ENCODE measurements around the gene SPDYE16.
"Not testable (repeated sequence)": the region's sequence is repeated elsewhere in the genome, so short reads cannot be mapped to it uniquely, and the experiment has no call there.

SPDYE16 gene

GRCh38 chr7:76543197-76543596 is at the start of gene SPDYE16:
TSS of gene SPDYE16 (minus strand) at chr7:76543297. CDS start at chr7:76541459, 1,838 bp downstream.
- H3K27me3 ChIP-seq (ENCODE audit: control insufficient read depth in 5 of 5, insufficient read depth in 4 of 5, low read length in 5 of 5); H3K4me1 ChIP-seq (ENCODE audit: control insufficient read depth in 5 of 5, insufficient read depth in 5 of 5, low read length in 5 of 5); H3K4me3 ChIP-seq (ENCODE audit: low read depth in 1 of 5, low read length in 5 of 5); H3K9me3 ChIP-seq (ENCODE audit: control insufficient read depth in 5 of 5, low read length in 5 of 5); H3K27ac ChIP-seq (ENCODE audit: low read depth, low read length); H3K36me3 ChIP-seq (ENCODE audit: control insufficient read depth in 5 of 5, insufficient read depth in 5 of 5, low read length in 5 of 5); H3K9ac ChIP-seq (ENCODE audit: low read length in 5 of 5): not testable (repeated sequence)

DNA sequence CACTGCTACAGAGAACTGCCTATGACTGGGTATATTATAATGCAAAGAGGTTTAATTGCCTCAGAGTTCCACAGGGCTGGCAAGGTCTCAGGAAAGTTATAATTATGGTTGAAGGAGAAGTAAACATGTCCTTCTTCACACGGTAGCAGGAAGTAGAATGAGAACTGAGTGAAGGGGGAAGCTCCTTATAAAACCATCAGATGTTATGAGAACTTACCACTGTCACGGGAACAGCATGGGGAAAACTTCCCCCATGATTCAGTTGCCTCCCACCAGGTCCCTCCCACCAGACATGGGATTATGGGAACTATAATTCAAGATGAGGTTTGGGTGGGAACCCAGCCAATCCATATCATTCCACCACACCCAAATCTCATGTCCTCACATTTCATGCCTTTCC is 49.6 kb upstream of the SPDYE16 start:
- peaks cover 0 to 12% (median 0%) of the 10 kb centered on the region in 5 donors for H3K4me1 ChIP-seq (ENCODE audit: control insufficient read depth in 5 of 5, insufficient read depth in 5 of 5, low read length in 5 of 5)

DNA sequence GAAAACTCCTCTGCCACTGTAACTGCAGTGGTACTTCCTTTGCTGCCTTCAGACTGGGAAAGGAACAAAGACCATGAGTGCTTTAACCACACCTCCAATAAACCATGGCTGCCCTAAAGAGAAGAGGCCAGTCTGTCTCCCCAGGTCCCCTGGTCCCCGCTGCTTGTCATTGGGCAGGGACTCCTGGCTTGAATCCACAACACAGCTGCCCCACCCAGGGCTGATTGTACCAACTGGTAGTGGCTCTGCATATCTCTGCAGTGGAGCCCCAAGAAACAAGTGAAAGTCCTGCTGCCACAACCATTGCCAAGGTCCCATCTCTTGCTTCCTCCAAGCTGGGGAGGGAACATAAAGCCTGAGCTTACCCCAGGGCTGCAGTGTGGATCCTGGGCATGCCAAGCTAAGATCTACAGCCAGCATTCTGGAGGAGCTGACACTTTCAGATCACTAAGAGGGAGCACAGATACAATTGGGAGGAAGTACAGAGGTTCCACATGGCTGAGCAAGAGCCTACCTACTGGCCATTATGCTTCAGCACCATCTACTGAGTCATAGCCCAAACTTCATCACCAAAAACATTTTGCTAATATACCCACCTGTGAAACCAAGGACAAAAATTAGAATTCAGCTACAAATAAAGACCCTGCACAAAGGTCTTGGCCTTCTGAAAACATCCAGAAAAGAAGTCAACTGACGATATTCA is 48.7 kb upstream of the SPDYE16 start:
- H3K4me1 ChIP-seq (ENCODE audit: control insufficient read depth in 5 of 5, insufficient read depth in 5 of 5, low read length in 5 of 5) = peaks cover 0 to 14% (median 0%) of the 10 kb centered on the region in 5 donors
- not testable (repeated sequence) for H3K27me3 ChIP-seq (ENCODE audit: control insufficient read depth in 5 of 5, insufficient read depth in 4 of 5, low read length in 5 of 5); H3K4me3 ChIP-seq (ENCODE audit: low read depth in 1 of 5, low read length in 5 of 5); H3K9me3 ChIP-seq (ENCODE audit: control insufficient read depth in 5 of 5, low read length in 5 of 5); H3K9ac ChIP-seq (ENCODE audit: low read length in 5 of 5); H3K36me3 ChIP-seq (ENCODE audit: control insufficient read depth in 5 of 5, insufficient read depth in 5 of 5, low read length in 5 of 5); H3K27ac ChIP-seq (ENCODE audit: low read depth, low read length)

More for the DNA sequence above, 49.6 kb upstream of the SPDYE16 start:
- not testable (repeated sequence) for H3K9me3 ChIP-seq (ENCODE audit: control insufficient read depth in 5 of 5, low read length in 5 of 5); H3K36me3 ChIP-seq (ENCODE audit: control insufficient read depth in 5 of 5, insufficient read depth in 5 of 5, low read length in 5 of 5); H3K27ac ChIP-seq (ENCODE audit: low read depth, low read length); H3K4me3 ChIP-seq (ENCODE audit: low read depth in 1 of 5, low read length in 5 of 5); H3K9ac ChIP-seq (ENCODE audit: low read length in 5 of 5); H3K27me3 ChIP-seq (ENCODE audit: control insufficient read depth in 5 of 5, insufficient read depth in 4 of 5, low read length in 5 of 5)

- not testable (repeated sequence) for H3K36me3 ChIP-seq (ENCODE audit: control insufficient read depth in 5 of 5, insufficient read depth in 5 of 5, low read length in 5 of 5); H3K4me3 ChIP-seq (ENCODE audit: low read depth in 1 of 5, low read length in 5 of 5); H3K9me3 ChIP-seq (ENCODE audit: control insufficient read depth in 5 of 5, low read length in 5 of 5); H3K27me3 ChIP-seq (ENCODE audit: control insufficient read depth in 5 of 5, insufficient read depth in 4 of 5, low read length in 5 of 5); H3K9ac ChIP-seq (ENCODE audit: low read length in 5 of 5); H3K27ac ChIP-seq (ENCODE audit: low read depth, low read length)
- peaks cover 0 to 19% (median 0%) of the 10 kb centered on the region in 5 donors for H3K4me1 ChIP-seq (ENCODE audit: control insufficient read depth in 5 of 5, insufficient read depth in 5 of 5, low read length in 5 of 5)
These were observed 47.9 kb upstream of the SPDYE16 start for GRCh38 chr7:76591033-76591432.

- H3K4me3 ChIP-seq (ENCODE audit: low read depth in 1 of 5, low read length in 5 of 5); H3K9ac ChIP-seq (ENCODE audit: low read length in 5 of 5); H3K27me3 ChIP-seq (ENCODE audit: control insufficient read depth in 5 of 5, insufficient read depth in 4 of 5, low read length in 5 of 5); H3K9me3 ChIP-seq (ENCODE audit: control insufficient read depth in 5 of 5, low read length in 5 of 5); H3K36me3 ChIP-seq (ENCODE audit: control insufficient read depth in 5 of 5, insufficient read depth in 5 of 5, low read length in 5 of 5); H3K27ac ChIP-seq (ENCODE audit: low read depth, low read length): not testable (repeated sequence)
- peaks cover 2 to 26% (median 6%) of the 10 kb centered on the region in 5 donors for H3K4me1 ChIP-seq (ENCODE audit: control insufficient read depth in 5 of 5, insufficient read depth in 5 of 5, low read length in 5 of 5)
These were observed 45.5 kb upstream of the SPDYE16 start for GRCh38 chr7:76588586-76588985.

DNA sequence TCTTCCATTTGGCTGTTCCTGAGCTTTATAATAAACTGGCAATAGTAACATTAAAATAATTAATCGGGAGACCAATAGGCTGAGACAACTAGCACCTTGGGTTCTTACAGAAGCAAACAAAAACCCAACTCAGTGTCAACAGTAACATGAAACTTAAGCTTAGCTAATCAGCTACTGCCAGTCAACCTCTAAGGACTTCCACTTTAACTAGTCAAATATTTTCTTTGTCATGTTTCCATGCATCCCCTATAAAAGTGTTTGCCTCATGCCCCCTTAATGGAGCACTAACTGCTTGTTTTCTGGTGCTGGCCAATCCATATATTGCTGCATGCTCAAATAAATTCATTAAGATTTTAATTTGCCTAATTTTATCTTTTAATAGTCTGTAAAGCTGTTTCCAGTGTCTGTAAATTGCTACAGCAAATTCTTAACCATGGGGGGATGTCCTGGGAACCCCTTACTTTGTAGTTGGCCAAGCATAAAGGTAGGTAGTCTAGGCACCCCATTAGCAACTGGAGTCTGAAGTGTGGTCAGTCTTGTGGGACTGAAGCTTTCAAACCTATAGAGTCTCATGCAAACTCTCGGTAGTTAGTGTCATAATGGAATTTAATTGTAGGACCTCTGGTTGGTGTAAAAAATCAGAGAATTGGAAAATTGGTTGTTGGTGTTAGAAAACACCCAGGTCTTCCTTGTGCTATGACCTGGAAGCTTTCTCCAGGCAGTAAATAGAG is 43.7 kb upstream of the SPDYE16 start:
- H3K27ac ChIP-seq (ENCODE audit: low read depth, low read length); H3K9ac ChIP-seq (ENCODE audit: low read length in 5 of 5); H3K4me3 ChIP-seq (ENCODE audit: low read depth in 1 of 5, low read length in 5 of 5); H3K36me3 ChIP-seq (ENCODE audit: control insufficient read depth in 5 of 5, insufficient read depth in 5 of 5, low read length in 5 of 5); H3K9me3 ChIP-seq (ENCODE audit: control insufficient read depth in 5 of 5, low read length in 5 of 5); H3K27me3 ChIP-seq (ENCODE audit: control insufficient read depth in 5 of 5, insufficient read depth in 4 of 5, low read length in 5 of 5): not testable (repeated sequence)
- H3K4me1 ChIP-seq (ENCODE audit: control insufficient read depth in 5 of 5, insufficient read depth in 5 of 5, low read length in 5 of 5) = peaks cover 0 to 27% (median 18%) of the 10 kb centered on the region in 5 donors

DNA sequence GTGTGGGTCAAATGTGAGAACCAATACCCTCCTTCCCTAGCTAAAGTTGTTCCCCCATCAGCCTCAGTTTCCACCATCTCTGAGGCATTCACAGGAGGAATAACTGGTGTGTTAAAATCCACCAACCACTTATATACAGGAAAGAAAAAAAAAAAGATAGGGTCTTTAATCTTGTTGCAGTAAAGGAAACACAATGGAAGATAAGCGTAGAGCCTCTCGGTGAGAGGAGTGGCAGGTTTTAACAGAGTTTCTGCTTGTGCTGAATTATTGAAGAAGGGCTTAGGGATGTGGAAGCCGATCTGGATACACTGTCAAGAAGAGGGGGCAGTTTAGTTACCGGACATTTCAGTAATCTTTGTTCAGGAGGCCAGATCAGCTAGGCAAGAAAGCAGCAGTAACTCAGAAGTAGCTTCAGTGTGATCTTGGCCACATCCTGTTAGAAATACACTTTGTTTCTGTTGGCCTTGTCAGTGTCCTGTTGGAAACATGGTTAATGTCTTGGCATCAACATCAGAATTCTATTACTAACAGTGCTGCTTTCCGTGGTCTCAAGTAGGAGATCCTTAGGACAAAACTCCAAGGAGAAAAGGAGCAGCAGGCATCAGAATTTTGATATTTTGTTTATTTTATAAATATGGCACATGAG is 40.7 kb upstream of the SPDYE16 start:
- Histone ChIP-seq H3K4me1 (ENCODE audit: control insufficient read depth in 5 of 5, insufficient read depth in 5 of 5, low read length in 5 of 5) (peaks cover 0 to 23% (median 18%) of the 10 kb centered on the region in 5 donors), H3K27ac (ENCODE audit: low read depth, low read length) (peak overlapping the region; percentile 88), H3K9ac (ENCODE audit: low read length in 5 of 5) (peak overlapping the region in 1 of 5 donors; percentile 43)
- H3K9me3 ChIP-seq (ENCODE audit: control insufficient read depth in 5 of 5, low read length in 5 of 5); H3K27me3 ChIP-seq (ENCODE audit: control insufficient read depth in 5 of 5, insufficient read depth in 4 of 5, low read length in 5 of 5); H3K4me3 ChIP-seq (ENCODE audit: low read depth in 1 of 5, low read length in 5 of 5); H3K36me3 ChIP-seq (ENCODE audit: control insufficient read depth in 5 of 5, insufficient read depth in 5 of 5, low read length in 5 of 5): not testable (repeated sequence)

DNA sequence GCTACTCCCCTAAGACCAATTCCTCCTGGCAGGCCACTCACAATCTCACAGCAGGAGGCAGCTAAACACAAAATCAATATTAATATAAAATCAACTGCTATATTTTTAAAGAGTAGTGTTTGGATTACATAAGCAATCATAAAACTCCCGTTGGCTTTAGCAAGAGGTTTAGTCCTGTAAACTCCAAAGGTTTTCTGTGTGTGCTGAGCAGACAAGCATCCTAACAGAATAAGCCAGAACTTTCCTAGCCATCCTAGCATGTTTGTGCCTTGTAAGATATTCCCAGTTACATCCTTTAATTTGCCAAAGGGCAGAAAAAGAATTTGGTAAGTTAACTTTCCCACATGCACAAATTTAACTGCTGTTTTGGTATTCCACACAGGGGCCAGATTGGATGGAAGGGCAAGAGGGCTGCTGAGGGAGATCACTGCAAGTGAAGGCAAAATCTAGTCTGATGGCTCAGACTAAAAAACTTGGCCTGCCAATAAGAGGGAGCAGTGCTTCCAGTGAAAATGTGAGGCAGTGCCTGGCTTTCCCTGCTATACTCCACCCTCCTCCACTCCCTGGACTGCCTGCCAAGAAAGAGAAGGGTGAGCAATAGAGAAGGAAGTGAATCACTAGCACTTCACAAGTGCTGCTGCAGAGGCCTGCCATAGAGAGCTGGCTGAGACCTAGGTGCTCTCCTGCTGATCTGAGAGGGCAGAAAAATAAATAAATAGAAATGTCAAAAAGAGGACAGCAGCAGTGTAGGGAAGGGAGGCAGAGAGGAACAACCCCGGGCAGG is 39.9 kb upstream of the SPDYE16 start:
- H3K9ac ChIP-seq (ENCODE audit: low read length in 5 of 5); H3K9me3 ChIP-seq (ENCODE audit: control insufficient read depth in 5 of 5, low read length in 5 of 5); H3K4me3 ChIP-seq (ENCODE audit: low read depth in 1 of 5, low read length in 5 of 5); H3K27me3 ChIP-seq (ENCODE audit: control insufficient read depth in 5 of 5, insufficient read depth in 4 of 5, low read length in 5 of 5); H3K36me3 ChIP-seq (ENCODE audit: control insufficient read depth in 5 of 5, insufficient read depth in 5 of 5, low read length in 5 of 5): not testable (repeated sequence)
- peak overlapping the region; percentile 88 for H3K27ac ChIP-seq (ENCODE audit: low read depth, low read length)
- peaks cover 0 to 23% (median 18%) of the 10 kb centered on the region in 5 donors for H3K4me1 ChIP-seq (ENCODE audit: control insufficient read depth in 5 of 5, insufficient read depth in 5 of 5, low read length in 5 of 5)

GRCh38 chr7:76575919-76576655 is 33.0 kb upstream of the SPDYE16 start:
- H3K9me3 ChIP-seq (ENCODE audit: control insufficient read depth in 5 of 5, low read length in 5 of 5); H3K4me3 ChIP-seq (ENCODE audit: low read depth in 1 of 5, low read length in 5 of 5): not testable (repeated sequence)

More at GRCh38 chr7:76575919-76576655, 33.0 kb upstream of the SPDYE16 start:
- not testable (repeated sequence) for H3K9ac ChIP-seq (ENCODE audit: low read length in 5 of 5); H3K4me1 ChIP-seq (ENCODE audit: control insufficient read depth in 5 of 5, insufficient read depth in 5 of 5, low read length in 5 of 5); H3K36me3 ChIP-seq (ENCODE audit: control insufficient read depth in 5 of 5, insufficient read depth in 5 of 5, low read length in 5 of 5); H3K27ac ChIP-seq (ENCODE audit: low read depth, low read length); H3K27me3 ChIP-seq (ENCODE audit: control insufficient read depth in 5 of 5, insufficient read depth in 4 of 5, low read length in 5 of 5)
